Urinary bladder (tissue), 4 donors: ENCODE measurements around the gene MEIG1. TPM values are rescaled to one million over a fixed set of nuclear protein-coding genes. Genes with fewer than 3 reads are reported as not detected.
A peak's percentile ranks its signal among the peaks of the same experiment; 100 is the strongest.
"Not testable (repeated sequence)": the region's sequence is repeated elsewhere in the genome, so short reads cannot be mapped to it uniquely, and the experiment has no call there.

ENCODE experiments used
- DNase-seq: peaks from one replicate; pipeline ENCODE4 v3.0.0-alpha.2; 2015; ENCODE audit errors: extremely low spot score
- H3K27ac ChIP-seq: one replicate; pipeline ENCODE4 v1.5.1; 2013; ENCODE audit warnings: low read depth, mild to moderate bottlenecking, moderate library complexity
- H3K36me3 ChIP-seq: one replicate; pipeline ENCODE4 v1.6.1; 2013; ENCODE audit warnings: mild to moderate bottlenecking, moderate library complexity; ENCODE audit not compliant: insufficient read depth
- H3K4me1 ChIP-seq: one replicate; pipeline ENCODE4 v1.6.1; 2013; ENCODE audit warnings: mild to moderate bottlenecking, moderate library complexity; ENCODE audit not compliant: insufficient read depth
- H3K4me3 ChIP-seq: one replicate; pipeline ENCODE4 v1.5.1; 2013; ENCODE audit warnings: low read depth, low read length
- WGBS: extraction: QIAGEN DNeasy Blood & Tissue Kit; methylation state at CpG from one replicate; pipeline ENCODE4 v1.1.7; 2013; 5-methylcytosine and 5-hydroxymethylcytosine counted together
- polyA plus RNA-seq: library from polyadenylated mRNA; stranded (reverse); fragments of 200-250 nt; gene quantifications from one replicate; pipeline ENCODE4 v1.2.3, GENCODE V29; 2013
- total RNA-seq: library from RNA; depleted of rRNA; stranded (reverse); fragments of >200 nt; gene quantifications from one replicate; pipeline ENCODE4 v1.2.3, GENCODE V29; 2014
- donor health status: healthy with polysubstance abuse.
- donor health status: healthy.

MEIG1 gene
- total and polyA plus RNA-seq, 2 donors, result 0.22 TPM; not detected in 1

GRCh38 chr10:14975672-14976273 lies 16.6 kb downstream of the MEIG1 start:
- H3K27ac ChIP-seq, result no peak overlapping the region
- no peaks in the 10 kb centered on the region for H3K36me3 ChIP-seq
- H3K4me1 ChIP-seq, result no peaks in the 10 kb centered on the region
- no peak for DNase-seq
- H3K4me3 ChIP-seq, result no peak overlapping the region
- WGBS, result 27% methylated on average over 21 of the region's 21 CpGs

DNA sequence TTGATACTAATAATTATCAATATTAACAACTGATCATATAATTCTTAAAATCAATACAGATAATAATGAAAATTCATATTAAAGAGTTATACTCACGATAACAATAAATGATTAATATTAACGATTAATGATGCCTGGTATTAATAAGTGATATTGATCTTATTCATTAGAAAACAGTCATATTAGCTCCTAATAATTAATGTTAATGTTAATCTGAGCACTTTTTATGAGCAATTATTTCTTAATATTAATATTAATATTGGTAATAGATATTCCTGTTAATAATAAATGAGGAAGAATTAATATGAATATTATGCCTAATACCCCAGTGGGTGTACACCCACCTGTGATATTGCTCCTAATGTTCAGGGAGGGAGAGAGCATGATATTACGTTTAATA lies 23.6 kb downstream of the MEIG1 start:
- 90% methylated on average over 3 of the region's 3 CpGs for WGBS
- no peak for DNase-seq
- Histone ChIP-seq H3K4me1 (no peaks in the 10 kb centered on the region), H3K36me3 (no peaks in the 10 kb centered on the region), H3K27ac (no peak overlapping the region), H3K4me3 (no peak overlapping the region)

DNA sequence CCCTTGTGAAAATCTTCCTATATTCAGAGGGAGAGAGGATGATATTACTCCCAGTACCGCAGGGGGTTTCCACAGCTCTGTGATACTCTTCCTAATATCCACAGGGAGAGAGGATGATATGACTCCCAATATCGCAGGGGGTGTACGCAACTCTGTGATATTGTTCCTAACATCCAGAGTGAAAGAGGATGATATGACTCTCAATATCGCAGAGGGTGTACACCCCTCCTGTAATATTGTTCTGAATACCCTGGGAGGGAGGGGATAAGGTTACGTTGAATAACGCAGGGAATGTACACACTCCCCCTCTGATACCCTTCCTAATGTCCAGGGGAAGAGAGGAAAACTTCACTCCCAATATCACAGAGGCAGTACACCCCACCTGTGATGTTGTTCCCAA lies 30.4 kb downstream of the MEIG1 start:
- H3K27ac ChIP-seq, H3K36me3 ChIP-seq, DNase-seq, H3K4me3 ChIP-seq, H3K4me1 ChIP-seq: not testable (repeated sequence)
- 88% methylated on average over 6 of the region's 6 CpGs for WGBS

DNA sequence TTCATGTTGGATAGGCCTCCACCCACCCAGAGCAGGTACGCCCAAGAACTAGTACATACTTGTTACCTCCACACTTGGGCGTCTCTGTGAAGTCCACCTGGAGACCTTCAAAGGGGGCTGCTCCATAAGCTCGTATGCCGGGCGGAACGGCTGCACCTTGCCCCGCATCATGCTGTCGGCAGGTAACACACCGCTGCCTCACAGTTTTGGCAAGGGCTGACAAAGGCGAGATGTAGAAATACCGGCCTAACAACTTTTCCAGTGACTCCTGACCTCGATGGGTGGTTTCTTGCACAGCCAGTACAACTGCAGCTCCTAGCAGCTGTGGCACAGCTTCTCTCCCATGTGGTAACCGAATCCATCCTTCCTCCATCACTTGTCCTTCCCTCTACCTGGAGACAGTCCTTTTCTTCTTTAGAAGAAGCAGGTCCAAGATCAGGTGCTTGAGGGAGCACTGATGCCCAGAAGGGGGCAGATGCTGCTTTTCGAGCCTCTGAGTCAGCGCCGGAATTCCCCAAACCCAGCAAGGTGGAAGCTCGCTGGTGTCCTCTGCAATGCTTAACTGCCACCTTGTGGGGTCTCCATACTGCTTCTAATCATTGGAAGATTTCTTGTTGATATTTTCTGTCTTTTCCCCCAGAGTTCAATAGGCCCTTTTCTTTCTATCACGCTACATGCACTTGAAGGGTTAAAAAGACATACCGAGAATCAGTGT lies 32.0 kb downstream of the MEIG1 start:
- not testable (repeated sequence) for H3K4me3 ChIP-seq, H3K27ac ChIP-seq, H3K36me3 ChIP-seq, H3K4me1 ChIP-seq, DNase-seq
- WGBS, result 63% methylated on average over 18 of the region's 19 CpGs

DNA sequence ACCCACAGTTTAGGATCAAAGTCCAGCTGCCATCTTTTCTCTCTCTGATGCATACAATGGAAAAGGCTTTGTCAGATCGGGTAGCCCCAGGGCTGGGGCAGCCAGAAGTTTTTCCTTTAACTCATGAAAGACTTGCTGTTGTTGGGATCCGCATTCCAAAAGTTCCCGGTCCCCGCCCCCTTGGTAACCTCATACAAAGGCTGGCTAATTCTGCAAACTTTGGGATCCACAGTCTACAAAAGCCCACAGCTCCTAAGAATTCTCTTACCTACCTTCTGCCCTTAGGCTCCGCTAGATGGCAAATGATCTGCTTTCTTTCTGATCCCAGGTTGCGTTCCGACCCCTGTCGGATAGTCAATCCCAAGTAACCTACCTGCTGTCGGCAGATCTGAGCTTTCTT lies 33.1 kb downstream of the MEIG1 start:
- 84% methylated on average over 9 of the region's 9 CpGs for WGBS
- not testable (repeated sequence) for H3K4me3 ChIP-seq, H3K27ac ChIP-seq, DNase-seq, H3K36me3 ChIP-seq, H3K4me1 ChIP-seq

- DNase-seq, H3K4me1 ChIP-seq, H3K27ac ChIP-seq, H3K36me3 ChIP-seq, H3K4me3 ChIP-seq: not testable (repeated sequence)
- WGBS, result 70% methylated on average over 32 of the region's 32 CpGs
Observed at GRCh38 chr10:14993500-14994455, 34.6 kb downstream of the MEIG1 start.

DNA sequence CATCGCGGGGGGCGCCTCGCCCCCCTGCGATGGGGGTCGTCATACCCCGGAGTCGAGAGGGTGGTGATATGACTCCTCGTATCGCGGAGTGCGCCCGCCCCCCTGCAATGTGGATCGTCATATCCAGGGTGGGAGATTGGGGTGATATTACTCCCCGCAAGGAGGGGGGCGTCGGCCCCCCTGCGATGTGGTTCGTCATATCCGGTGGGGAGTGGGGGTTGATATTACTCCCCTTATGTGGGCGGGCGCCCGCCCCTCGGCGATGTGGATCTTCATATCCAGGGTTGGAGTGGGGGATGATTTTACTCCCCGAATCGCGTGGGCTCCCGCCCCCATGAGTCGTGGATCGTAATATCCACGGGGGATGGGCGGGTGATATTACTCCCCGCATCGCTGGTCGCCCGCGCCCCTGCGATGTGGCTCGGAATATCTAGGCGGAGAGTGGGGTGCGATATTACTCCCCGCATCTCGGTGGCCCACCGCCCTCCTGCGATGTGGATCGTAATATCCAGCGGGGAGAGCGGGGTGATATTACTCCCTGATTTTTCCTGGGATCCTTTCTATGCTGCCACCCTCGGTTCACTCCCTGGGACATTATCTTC lies 36.9 kb downstream of the MEIG1 start:
- WGBS, result 82% methylated on average over 50 of the region's 50 CpGs
- no peak overlapping the region for H3K4me3 ChIP-seq

DNA sequence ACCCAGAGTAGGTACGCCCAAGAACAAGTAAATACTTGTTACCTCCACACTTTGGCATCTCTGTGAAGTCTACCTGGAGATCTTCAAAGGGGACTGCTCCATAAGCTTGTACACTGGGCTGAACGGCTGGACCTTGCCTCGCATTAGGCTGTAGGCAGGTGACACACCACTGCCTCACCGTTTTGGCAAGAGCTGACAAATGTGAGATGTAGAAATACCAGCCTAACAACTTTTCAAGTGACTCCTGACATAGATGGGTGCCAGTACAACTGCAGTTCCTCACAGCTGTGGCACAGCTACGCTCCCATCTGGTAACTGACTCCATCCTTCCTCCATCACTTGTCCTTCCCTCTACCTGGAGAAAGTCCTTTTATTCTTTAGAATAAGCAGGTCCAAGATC lies 54.3 kb downstream of the MEIG1 start:
- not testable (repeated sequence) for H3K4me1 ChIP-seq, H3K36me3 ChIP-seq, H3K27ac ChIP-seq, H3K4me3 ChIP-seq
- peak; percentile 10 for DNase-seq
- WGBS, result 65% methylated on average over 5 of the region's 5 CpGs

More for the DNA sequence above, 36.9 kb downstream of the MEIG1 start:
- Histone ChIP-seq H3K27ac (no peak overlapping the region), H3K4me1 (no peaks in the 10 kb centered on the region), H3K36me3 (no peaks in the 10 kb centered on the region)
- DNase-seq, result no peak

DNA sequence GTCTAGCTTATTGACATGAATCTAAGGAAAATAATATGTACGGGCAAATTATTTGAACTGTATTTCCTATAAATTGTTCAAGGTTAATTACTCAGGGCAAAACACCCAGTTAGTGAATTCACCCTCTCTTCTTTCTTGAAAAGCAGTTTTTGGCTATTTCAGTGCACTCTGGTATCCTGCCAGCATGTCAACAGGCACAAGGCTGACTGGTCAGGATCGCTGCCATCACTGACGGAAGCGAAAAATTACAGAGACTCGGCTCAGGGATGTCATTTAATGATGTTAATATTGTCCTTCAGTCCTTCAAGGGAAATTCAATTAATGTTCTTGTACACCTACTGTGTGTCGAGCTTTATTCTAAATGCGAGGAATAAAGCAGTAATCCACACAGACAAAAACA lies 56.3 kb downstream of the MEIG1 start:
- Histone ChIP-seq H3K36me3 (no peaks in the 10 kb centered on the region), H3K27ac (no peak overlapping the region)
- 77% methylated on average over 7 of the region's 7 CpGs for WGBS

DNA sequence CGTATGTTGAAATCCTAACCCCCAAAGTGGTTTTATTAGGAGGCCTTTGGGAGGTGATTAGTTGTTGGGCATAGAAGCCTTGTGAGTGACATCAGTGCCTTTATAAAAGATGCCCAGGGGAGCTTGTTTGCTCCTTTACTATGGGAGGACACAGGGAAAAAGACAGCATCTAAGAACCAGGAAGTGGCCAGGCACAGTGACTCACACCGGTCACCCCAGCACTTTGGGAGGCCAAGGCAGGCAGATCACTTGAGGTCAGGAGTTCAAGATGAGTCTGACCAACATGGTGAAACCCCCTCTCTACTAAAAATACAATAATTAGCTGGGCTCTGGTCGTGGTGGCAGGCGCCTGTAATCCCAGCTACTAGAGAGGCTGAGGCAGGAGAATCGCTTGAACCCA lies 61.8 kb downstream of the MEIG1 start:
- H3K27ac ChIP-seq, DNase-seq, H3K4me3 ChIP-seq, H3K4me1 ChIP-seq, H3K36me3 ChIP-seq: not testable (repeated sequence)
- 59% methylated on average over 4 of the region's 5 CpGs for WGBS

More for the DNA sequence above, 56.3 kb downstream of the MEIG1 start:
- no peak overlapping the region for H3K4me3 ChIP-seq
- DNase-seq, result no peak
- H3K4me1 ChIP-seq, result no peaks in the 10 kb centered on the region

Other genes starting within 250 kb of the MEIG1 start
- 40.2 TPM for gene FAM107B, start 184.5 kb upstream of the MEIG1 start, total RNA-seq
- gene FAM107B, start 184.5 kb upstream of the MEIG1 start, polyA plus RNA-seq, result 13.6 TPM
- gene CDNF, start 121.4 kb upstream of the MEIG1 start, total RNA-seq, result 1.9 TPM
- gene CDNF, start 121.4 kb upstream of the MEIG1 start, polyA plus RNA-seq, result 0.86 TPM
- gene HSPA14, start 121.1 kb upstream of the MEIG1 start, total RNA-seq, result 16.6 TPM
- 10.1 TPM for gene HSPA14, start 121.1 kb upstream of the MEIG1 start, polyA plus RNA-seq
- 17.3 TPM for gene MSANTD7, start 121.1 kb upstream of the MEIG1 start, total RNA-seq
- gene MSANTD7, start 121.1 kb upstream of the MEIG1 start, polyA plus RNA-seq, result 6.9 TPM
- gene SUV39H2, start 80.5 kb upstream of the MEIG1 start, total RNA-seq, result 24.0 TPM
- gene SUV39H2, start 80.5 kb upstream of the MEIG1 start, polyA plus RNA-seq, result 5.1 TPM
- 19.5 TPM for gene DCLRE1C, start 5.3 kb upstream of the MEIG1 start, total RNA-seq
- gene DCLRE1C, start 5.3 kb upstream of the MEIG1 start, polyA plus RNA-seq, result 7.1 TPM
- gene OLAH, start 84.6 kb downstream of the MEIG1 start, total RNA-seq, result not detected
- gene OLAH, start 84.6 kb downstream of the MEIG1 start, polyA plus RNA-seq, result 0.47 TPM
- 5.2 TPM for gene ACBD7, start 129.4 kb downstream of the MEIG1 start, total RNA-seq
- 0.15 TPM for gene ACBD7, start 129.4 kb downstream of the MEIG1 start, polyA plus RNA-seq
- gene RPP38, start 138.0 kb downstream of the MEIG1 start, total RNA-seq, result 7.5 TPM
- 19.8 TPM for gene RPP38, start 138.0 kb downstream of the MEIG1 start, polyA plus RNA-seq
- gene NMT2, start 209.3 kb downstream of the MEIG1 start, total RNA-seq, result 41.2 TPM
- 14.5 TPM for gene NMT2, start 209.3 kb downstream of the MEIG1 start, polyA plus RNA-seq